K562 (cell line): ENCODE data around the gene AQP9. TPM values are rescaled to one million over a fixed set of nuclear protein-coding genes. Genes with fewer than 3 reads are reported as not detected.

Source experiments
- BMI1 ChIP-seq: fragments of 150-350 bp; IDR thresholded peaks from 2 replicates; pipeline ENCODE4 v1.6.1; 2014; ENCODE audit warnings: low read length
- FOS ChIP-seq: IDR thresholded peaks from 3 replicates; pipeline ENCODE4 v1.6.1; 2011; ENCODE audit not compliant: insufficient read length; ENCODE audit errors: extremely low read depth
- HEY1 ChIP-seq: fragments of 250-450 bp; sonication (Bioruptor Pico); IDR thresholded peaks from 2 replicates; pipeline ENCODE4 v1.5.0; 2020; ENCODE audit warnings: mild to moderate bottlenecking, moderate library complexity, borderline replicate concordance
- HSF4 ChIP-seq: fragments of 250-450 bp; sonication (Bioruptor Pico); IDR thresholded peaks from 2 replicates; pipeline ENCODE4 v2.1.2; 2022; ENCODE audit warnings: mild to moderate bottlenecking, moderate library complexity, borderline replicate concordance
- JUN ChIP-seq, 2 experiments: sonication (generic) in 1 of 2; formaldehyde crosslinking in 1 of 2; IDR thresholded peaks; 2 replicates each; pipeline versions ENCODE4 v1.6.1 to v1.8.0; 2012 to 2022; ENCODE audit warnings: borderline replicate concordance in 2 of 2, mild to moderate bottlenecking in 2 of 2, improper control_type of control experiment in 1 of 2, low read depth in 1 of 2, low read length in 1 of 2, missing genetic modification reagents in 1 of 2
- NCOR1 ChIP-seq: fragments of 450-650 bp; IDR thresholded peaks from 2 replicates; pipeline ENCODE4 v1.6.1; 2016; ENCODE audit warnings: mild to moderate bottlenecking, moderate library complexity
- RAD21 ChIP-seq, 2 experiments: fragments of 250-450 bp in 1 of 2; fragments of 450-650 bp in 1 of 2; sonication (Bioruptor Pico) in 1 of 2; formaldehyde crosslinking in 1 of 2; IDR thresholded peaks in 1 of 2; conservative IDR thresholded peaks in 1 of 2; 2 replicates each; pipeline versions ENCODE4 v1.4.0 to v1.8.0; 2020 to 2022; ENCODE audit warnings: mild to moderate bottlenecking in 2 of 2, moderate library complexity in 1 of 2
- RFX5 ChIP-seq: IDR thresholded peaks from 2 replicates; pipeline ENCODE4 v1.6.1; 2011; ENCODE audit warnings: low read depth, mild to moderate bottlenecking, improper control_type of control experiment, low read length
- SMAD3 ChIP-seq: fragments of 450-650 bp; formaldehyde crosslinking; conservative IDR thresholded peaks from 2 replicates; pipeline ENCODE4 v1.4.0; 2020; ENCODE audit warnings: mild to moderate bottlenecking
- ZNF121 ChIP-seq: sonication (generic); formaldehyde crosslinking; conservative IDR thresholded peaks from 2 replicates; pipeline ENCODE4 v1.8.0; 2022; ENCODE audit warnings: missing genetic modification reagents
- ZNF133 ChIP-seq: fragments of 250-450 bp; sonication (Bioruptor Pico); IDR thresholded peaks from 2 replicates; pipeline ENCODE4 v1.4.0; 2020; ENCODE audit warnings: mild to moderate bottlenecking
- ZNF354B ChIP-seq: fragments of 250-450 bp; sonication (Bioruptor Pico); IDR thresholded peaks from 2 replicates; pipeline ENCODE4 v1.4.0; 2020
- ZNF764 ChIP-seq: fragments of 250-450 bp; sonication (Bioruptor Pico); IDR thresholded peaks from 2 replicates; pipeline ENCODE4 v1.4.0; 2020; ENCODE audit warnings: low read depth, mild to moderate bottlenecking, moderate library complexity
- ZNF830 ChIP-seq: fragments of 250-450 bp; sonication (Bioruptor Pico); IDR thresholded peaks from 2 replicates; pipeline ENCODE4 v1.5.0; 2021; ENCODE audit warnings: mild to moderate bottlenecking
- polyA plus RNA-seq, 8 experiments: library from polyadenylated mRNA; depleted of rRNA in 4 of 8; stranded (reverse) in 5 of 8; unstranded in 3 of 8; fragments of >200 nt; fragmentation: Nextera tagmentation in 2 of 8; fragmentation: Illumina TruSeq in 1 of 8; extraction: Ambion mirVana in 2 of 8; extraction: Trizol in 1 of 8; gene quantifications; 2 replicates each; pipeline versions ENCODE4 v1.2.1 to v1.2.3, GENCODE V29; 2011 to 2014; ENCODE audit warnings: inconsistent platforms in 1 of 8, missing spikeins in 1 of 8
- total RNA-seq, 7 experiments: library from RNA; depleted of rRNA in 6 of 7; stranded (reverse); fragments of >200 nt in 6 of 7; fragmentation: Illumina TruSeq in 2 of 7; extraction: Trizol in 2 of 7; gene quantifications; 2 replicates each; pipeline versions ENCODE4 v1.2.1 to v1.2.3, GENCODE V29; 2011 to 2021; ENCODE audit warnings: low replicate concordance in 1 of 7
- TF ChIP-seq, protein P1 (sequence below): fragments of 250-450 bp; sonication (Bioruptor Pico); IDR thresholded peaks from 2 replicates; pipeline ENCODE4 v1.8.0; 2021; ENCODE audit warnings: borderline replicate concordance, mild to moderate bottlenecking, moderate library complexity; ENCODE audit not compliant: poor library complexity, severe bottlenecking
- TF ChIP-seq, protein P2 (sequence below): IDR thresholded peaks from 2 replicates; pipeline ENCODE4 v1.6.1; 2016; ENCODE audit warnings: missing genetic modification characterization, missing compliant biosample characterization
- TF ChIP-seq, protein P3 (sequence below), 2 experiments: fragments of 450-650 bp; formaldehyde crosslinking in 1 of 2; IDR thresholded peaks; 2 replicates each; pipeline versions ENCODE4 v1.4.0 to v1.6.1; 2014 to 2020; ENCODE audit warnings: mild to moderate bottlenecking in 2 of 2, borderline replicate concordance in 1 of 2, low read depth in 1 of 2

The AQP9 gene
- total and polyA plus RNA-seq, 9 of the 15 experiments (the other 6 are each of a cell fraction or from before 2014, with no cell fraction given): 0.04 to 0.33 (median 0.07) TPM; not detected in 4

GRCh38 chr15:58179741-58180381 is 41.7 kb downstream of the AQP9 start (continued):
- TF ChIP-seq SMAD3 (no peak), FOS (no peak), RAD21 (CRISPR knock-in tag; conservative IDR thresholded peaks at IDR 0.05 in 1 of 2, IDR thresholded peaks at IDR 0.05 in 1 of 2) (peak in 1 of 2 experiments; percentile 47; a peak in 2 of 4 replicates), RFX5 (no peak), ZNF830 (CRISPR knock-in tag) (no peak), NCOR1 (peak; percentile 95), HEY1 (CRISPR knock-in tag) (no peak), HSF4 (CRISPR knock-in tag) (no peak; the same call in 1 of the 2 replicates), ZNF354B (no peak), ZNF764 (CRISPR knock-in tag) (no peak), ZNF133 (CRISPR knock-in tag) (no peak), ZNF121 (CRISPR knock-in tag) (no peak), BMI1 (no peak), JUN (IDR thresholded peaks at IDR 0.05; ENCODE audit: borderline replicate concordance, low read depth, low read length) (peak; percentile 63), JUN (CRISPR knock-in tag; IDR thresholded peaks at IDR 0.05; ENCODE audit: borderline replicate concordance) (no peak)
- TF ChIP-seq, protein P1, sequence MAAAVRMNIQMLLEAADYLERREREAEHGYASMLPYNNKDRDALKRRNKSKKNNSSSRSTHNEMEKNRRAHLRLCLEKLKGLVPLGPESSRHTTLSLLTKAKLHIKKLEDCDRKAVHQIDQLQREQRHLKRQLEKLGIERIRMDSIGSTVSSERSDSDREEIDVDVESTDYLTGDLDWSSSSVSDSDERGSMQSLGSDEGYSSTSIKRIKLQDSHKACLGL: no peak
- TF ChIP-seq, protein P2, sequence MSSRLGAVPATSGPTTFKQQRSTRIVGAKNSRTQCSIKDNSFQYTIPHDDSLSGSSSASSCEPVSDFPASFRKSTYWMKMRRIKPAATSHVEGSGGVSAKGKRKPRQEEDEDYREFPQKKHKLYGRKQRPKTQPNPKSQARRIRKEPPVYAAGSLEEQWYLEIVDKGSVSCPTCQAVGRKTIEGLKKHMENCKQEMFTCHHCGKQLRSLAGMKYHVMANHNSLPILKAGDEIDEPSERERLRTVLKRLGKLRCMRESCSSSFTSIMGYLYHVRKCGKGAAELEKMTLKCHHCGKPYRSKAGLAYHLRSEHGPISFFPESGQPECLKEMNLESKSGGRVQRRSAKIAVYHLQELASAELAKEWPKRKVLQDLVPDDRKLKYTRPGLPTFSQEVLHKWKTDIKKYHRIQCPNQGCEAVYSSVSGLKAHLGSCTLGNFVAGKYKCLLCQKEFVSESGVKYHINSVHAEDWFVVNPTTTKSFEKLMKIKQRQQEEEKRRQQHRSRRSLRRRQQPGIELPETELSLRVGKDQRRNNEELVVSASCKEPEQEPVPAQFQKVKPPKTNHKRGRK (tag): no peak
- TF ChIP-seq, protein P3, sequence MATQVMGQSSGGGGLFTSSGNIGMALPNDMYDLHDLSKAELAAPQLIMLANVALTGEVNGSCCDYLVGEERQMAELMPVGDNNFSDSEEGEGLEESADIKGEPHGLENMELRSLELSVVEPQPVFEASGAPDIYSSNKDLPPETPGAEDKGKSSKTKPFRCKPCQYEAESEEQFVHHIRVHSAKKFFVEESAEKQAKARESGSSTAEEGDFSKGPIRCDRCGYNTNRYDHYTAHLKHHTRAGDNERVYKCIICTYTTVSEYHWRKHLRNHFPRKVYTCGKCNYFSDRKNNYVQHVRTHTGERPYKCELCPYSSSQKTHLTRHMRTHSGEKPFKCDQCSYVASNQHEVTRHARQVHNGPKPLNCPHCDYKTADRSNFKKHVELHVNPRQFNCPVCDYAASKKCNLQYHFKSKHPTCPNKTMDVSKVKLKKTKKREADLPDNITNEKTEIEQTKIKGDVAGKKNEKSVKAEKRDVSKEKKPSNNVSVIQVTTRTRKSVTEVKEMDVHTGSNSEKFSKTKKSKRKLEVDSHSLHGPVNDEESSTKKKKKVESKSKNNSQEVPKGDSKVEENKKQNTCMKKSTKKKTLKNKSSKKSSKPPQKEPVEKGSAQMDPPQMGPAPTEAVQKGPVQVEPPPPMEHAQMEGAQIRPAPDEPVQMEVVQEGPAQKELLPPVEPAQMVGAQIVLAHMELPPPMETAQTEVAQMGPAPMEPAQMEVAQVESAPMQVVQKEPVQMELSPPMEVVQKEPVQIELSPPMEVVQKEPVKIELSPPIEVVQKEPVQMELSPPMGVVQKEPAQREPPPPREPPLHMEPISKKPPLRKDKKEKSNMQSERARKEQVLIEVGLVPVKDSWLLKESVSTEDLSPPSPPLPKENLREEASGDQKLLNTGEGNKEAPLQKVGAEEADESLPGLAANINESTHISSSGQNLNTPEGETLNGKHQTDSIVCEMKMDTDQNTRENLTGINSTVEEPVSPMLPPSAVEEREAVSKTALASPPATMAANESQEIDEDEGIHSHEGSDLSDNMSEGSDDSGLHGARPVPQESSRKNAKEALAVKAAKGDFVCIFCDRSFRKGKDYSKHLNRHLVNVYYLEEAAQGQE (IDR thresholded peaks at IDR 0.05; ENCODE audit: borderline replicate concordance): no peak; the same call in 1 of the 2 replicates
- TF ChIP-seq, protein P3 (CRISPR knock-in tag; IDR thresholded peaks at IDR 0.05; ENCODE audit: low read depth): no peak
